ENCODE data around the gene NPFF.

The NPFF gene

GRCh38 chr12:53474819-53475218, 32.5 kb downstream of the NPFF start:
- no peak for DNase-seq (ENCODE audit: low spot score)

- no peak for DNase-seq (ENCODE audit: low spot score)
These were observed 33.2 kb downstream of the NPFF start for GRCh38 chr12:53474077-53474476.

- DNase-seq (ENCODE audit: low spot score), result no peak
These were observed 35.2 kb downstream of the NPFF start for GRCh38 chr12:53472056-53472582.

- DNase-seq (ENCODE audit: low spot score), result no peak
These were observed 39.0 kb downstream of the NPFF start for GRCh38 chr12:53468282-53468681.

GRCh38 chr12:53467880-53468279, 39.4 kb downstream of the NPFF start:
- no peak for DNase-seq (ENCODE audit: low spot score)

GRCh38 chr12:53467082-53467481, 40.2 kb downstream of the NPFF start:
- no peak for DNase-seq (ENCODE audit: low spot score)

- no peak for DNase-seq (ENCODE audit: low spot score)
These were observed 40.6 kb downstream of the NPFF start for GRCh38 chr12:53466640-53467039.

GRCh38 chr12:53465679-53466078, 41.6 kb downstream of the NPFF start:
- DNase-seq (ENCODE audit: low spot score), result no peak

GRCh38 chr12:53464685-53465418, 42.4 kb downstream of the NPFF start:
- no peak for DNase-seq (ENCODE audit: low spot score)

- DNase-seq (ENCODE audit: low spot score), result no peak
These were observed 43.3 kb downstream of the NPFF start for GRCh38 chr12:53463802-53464560.

GRCh38 chr12:53462935-53463334, 44.3 kb downstream of the NPFF start:
- DNase-seq (ENCODE audit: low spot score), result no peak

- DNase-seq (ENCODE audit: low spot score), result no peak
These were observed 45.7 kb downstream of the NPFF start for GRCh38 chr12:53461591-53461990.

- no peak for DNase-seq (ENCODE audit: low spot score)
These were observed 46.2 kb downstream of the NPFF start for GRCh38 chr12:53461059-53461458.

- DNase-seq (ENCODE audit: low spot score), result no peak
These were observed 48.2 kb downstream of the NPFF start for GRCh38 chr12:53459097-53459496.

Data from COLO829 (cell line).